ENCODE results near the gene OSBPL2. TPM values are rescaled to one million over a fixed set of nuclear protein-coding genes. Genes with fewer than 3 reads are reported as not detected.

Gene OSBPL2
- total RNA-seq, 1 donor from 2014 or later: 28.4 TPM

- Mint-ChIP-seq H3K36me3 (no peaks in the 10 kb centered on the region), H3K4me1 (no peaks in the 10 kb centered on the region), H3K9me3 (no peaks in the 10 kb centered on the region), H3K27ac (no peak overlapping the region), H3K27me3 (ENCODE audit: insufficient read depth, low read depth) (no peaks in the 10 kb centered on the region), H3K4me3 (no peak overlapping the region)
- Histone ChIP-seq H3K4me1 (no peaks in the 10 kb centered on the region), H3K36me3 (no peaks in the 10 kb centered on the region), H3K9ac (no peak overlapping the region), H3K79me2 (ENCODE audit: low read depth) (no peaks in the 10 kb centered on the region), H3K4me2 (no peak overlapping the region), H3K9me3 (ENCODE audit: low read depth) (no peaks in the 10 kb centered on the region), H2AFZ (replicated peaks) (no peak overlapping the region), H3F3A (ENCODE audit: low read depth) (no peaks in the 10 kb centered on the region), H4K20me1 (ENCODE audit: low read depth) (no peaks in the 10 kb centered on the region), H3K4me3 (no peak overlapping the region), H3K27me3 (no peaks in the 10 kb centered on the region), H3K27ac (no peak overlapping the region)
- no peak for DNase-seq (ENCODE audit: low spot score)
- no peak for TF ChIP-seq EZH2 (IDR thresholded peaks at IDR 0.05)
- TF ChIP-seq, protein P1, sequence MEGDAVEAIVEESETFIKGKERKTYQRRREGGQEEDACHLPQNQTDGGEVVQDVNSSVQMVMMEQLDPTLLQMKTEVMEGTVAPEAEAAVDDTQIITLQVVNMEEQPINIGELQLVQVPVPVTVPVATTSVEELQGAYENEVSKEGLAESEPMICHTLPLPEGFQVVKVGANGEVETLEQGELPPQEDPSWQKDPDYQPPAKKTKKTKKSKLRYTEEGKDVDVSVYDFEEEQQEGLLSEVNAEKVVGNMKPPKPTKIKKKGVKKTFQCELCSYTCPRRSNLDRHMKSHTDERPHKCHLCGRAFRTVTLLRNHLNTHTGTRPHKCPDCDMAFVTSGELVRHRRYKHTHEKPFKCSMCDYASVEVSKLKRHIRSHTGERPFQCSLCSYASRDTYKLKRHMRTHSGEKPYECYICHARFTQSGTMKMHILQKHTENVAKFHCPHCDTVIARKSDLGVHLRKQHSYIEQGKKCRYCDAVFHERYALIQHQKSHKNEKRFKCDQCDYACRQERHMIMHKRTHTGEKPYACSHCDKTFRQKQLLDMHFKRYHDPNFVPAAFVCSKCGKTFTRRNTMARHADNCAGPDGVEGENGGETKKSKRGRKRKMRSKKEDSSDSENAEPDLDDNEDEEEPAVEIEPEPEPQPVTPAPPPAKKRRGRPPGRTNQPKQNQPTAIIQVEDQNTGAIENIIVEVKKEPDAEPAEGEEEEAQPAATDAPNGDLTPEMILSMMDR (IDR thresholded peaks at IDR 0.05): no peak
- no peak for TF ChIP-seq EZH2phosphoT487 (IDR thresholded peaks at IDR 0.05)
Observed at GRCh38 chr20:62332989-62333819, 94.9 kb downstream of the OSBPL2 start.

DNA sequence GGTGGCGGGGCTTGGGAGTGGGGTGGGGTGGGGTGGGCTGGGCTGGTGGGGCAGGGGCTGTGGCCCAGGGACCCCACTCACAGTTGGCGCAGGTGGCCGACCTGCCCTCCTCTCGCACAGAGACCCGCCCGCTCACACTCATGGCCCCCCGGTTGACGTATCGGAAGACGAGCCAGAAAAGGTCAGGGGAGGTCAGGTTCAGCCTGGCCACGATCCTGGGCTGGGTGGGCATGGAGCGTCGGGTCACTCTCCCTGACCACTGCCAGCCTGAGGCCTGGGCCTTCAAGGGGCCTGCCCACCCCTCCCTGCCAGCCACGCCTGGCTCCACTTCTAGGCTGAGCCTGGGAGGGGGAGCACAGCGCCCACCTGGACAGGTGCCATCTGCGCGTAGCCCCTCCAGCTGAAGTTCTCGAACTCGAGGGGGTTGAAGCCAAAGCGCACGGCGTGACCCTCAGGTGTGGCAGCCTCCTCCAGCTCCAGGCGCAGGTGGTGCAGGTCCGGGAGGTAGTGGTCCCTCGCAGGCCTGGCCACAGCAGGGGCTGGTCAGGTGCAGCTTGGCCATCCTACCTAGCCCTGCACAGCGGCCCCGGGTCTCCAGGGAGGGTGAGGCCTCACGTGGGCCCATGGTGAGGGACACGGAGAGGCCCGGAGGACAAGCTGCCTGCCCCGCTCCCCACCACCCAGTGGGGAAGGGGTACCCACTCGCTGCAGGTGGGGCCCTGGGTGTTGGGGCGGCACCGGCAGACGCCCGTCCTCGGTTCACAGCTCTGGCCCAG, 95.7 kb downstream of the OSBPL2 start:
- no peak overlapping the region for H3K4me3 Mint-ChIP-seq
- H3K27me3 Mint-ChIP-seq (ENCODE audit: insufficient read depth, low read depth): no peaks in the 10 kb centered on the region
- H4K20me1 ChIP-seq (ENCODE audit: low read depth): no peaks in the 10 kb centered on the region
- H3K9me3 ChIP-seq (ENCODE audit: low read depth): no peaks in the 10 kb centered on the region
- H3K9ac ChIP-seq: no peak overlapping the region
- no peak overlapping the region for H2AFZ ChIP-seq (replicated peaks)
- no peaks in the 10 kb centered on the region for H3K36me3 ChIP-seq
- H3K4me1 ChIP-seq: no peaks in the 10 kb centered on the region
- H3K36me3 Mint-ChIP-seq: no peaks in the 10 kb centered on the region
- no peaks in the 10 kb centered on the region for H3K79me2 ChIP-seq (ENCODE audit: low read depth)
- no peak overlapping the region for H3K4me2 ChIP-seq
- no peak overlapping the region for H3K4me3 ChIP-seq
- TF ChIP-seq EZH2phosphoT487 (IDR thresholded peaks at IDR 0.05) (no peak), EZH2 (IDR thresholded peaks at IDR 0.05) (no peak)
- TF ChIP-seq, protein P1 (IDR thresholded peaks at IDR 0.05): no peak
- no peak overlapping the region for H3K27ac ChIP-seq
- no peak overlapping the region for H3K27ac Mint-ChIP-seq
- H3K27me3 ChIP-seq: no peaks in the 10 kb centered on the region
- no peaks in the 10 kb centered on the region for H3F3A ChIP-seq (ENCODE audit: low read depth)
- no peak for DNase-seq (ENCODE audit: low spot score)
- no peaks in the 10 kb centered on the region for H3K9me3 Mint-ChIP-seq
- no peaks in the 10 kb centered on the region for H3K4me1 Mint-ChIP-seq

- Histone ChIP-seq H3K9me3 (ENCODE audit: low read depth) (no peaks in the 10 kb centered on the region), H3K9ac (no peak overlapping the region), H4K20me1 (ENCODE audit: low read depth) (no peaks in the 10 kb centered on the region), H3K27me3 (no peaks in the 10 kb centered on the region), H3K4me1 (no peaks in the 10 kb centered on the region), H2AFZ (replicated peaks) (no peak overlapping the region), H3K36me3 (no peaks in the 10 kb centered on the region), H3K79me2 (ENCODE audit: low read depth) (no peaks in the 10 kb centered on the region), H3K27ac (no peak overlapping the region), H3K4me2 (no peak overlapping the region), H3F3A (ENCODE audit: low read depth) (peaks cover 4% of the 10 kb centered on the region), H3K4me3 (no peak overlapping the region)
- Mint-ChIP-seq H3K4me3 (no peak overlapping the region), H3K36me3 (peaks cover under 1% of the 10 kb centered on the region), H3K27ac (no peak overlapping the region), H3K4me1 (no peaks in the 10 kb centered on the region), H3K27me3 (ENCODE audit: insufficient read depth, low read depth) (peaks cover 2% of the 10 kb centered on the region), H3K9me3 (no peaks in the 10 kb centered on the region)
- no peak for DNase-seq (ENCODE audit: low spot score)
- TF ChIP-seq EZH2 (IDR thresholded peaks at IDR 0.05): no peak
- TF ChIP-seq, protein P1 (IDR thresholded peaks at IDR 0.05): no peak
- TF ChIP-seq EZH2phosphoT487 (IDR thresholded peaks at IDR 0.05): no peak
Observed at GRCh38 chr20:62334881-62335280, 96.6 kb downstream of the OSBPL2 start.

All from neural progenitor cell (in vitro differentiated cells).